Measurements from ENCODE around the gene NECTIN3.

Gene NECTIN3

GRCh38 chr3:111084911-111085310 is 13.3 kb downstream of the NECTIN3 start:
- no peak for DNase-seq

- no peak for DNase-seq
Observed at GRCh38 chr3:111087924-111088469, 16.4 kb downstream of the NECTIN3 start.

- DNase-seq = no peak
Observed at GRCh38 chr3:111096487-111097209, 25.0 kb downstream of the NECTIN3 start.

- no peak for DNase-seq
Observed at GRCh38 chr3:111103807-111104206, 32.2 kb downstream of the NECTIN3 start.

- no peak for DNase-seq
Observed at GRCh38 chr3:111106993-111107661, 35.5 kb downstream of the NECTIN3 start.

- DNase-seq = no peak
Observed at GRCh38 chr3:111107662-111108035, 36.0 kb downstream of the NECTIN3 start.

- DNase-seq = no peak
Observed at GRCh38 chr3:111112913-111113312, 41.3 kb downstream of the NECTIN3 start.

GRCh38 chr3:111128884-111129283 is 57.3 kb downstream of the NECTIN3 start:
- DNase-seq = no peak

GRCh38 chr3:111130827-111131226 is 59.2 kb downstream of the NECTIN3 start:
- DNase-seq = no peak

GRCh38 chr3:111134302-111134701 is 62.7 kb downstream of the NECTIN3 start:
- no peak for DNase-seq

GRCh38 chr3:111151438-111151837 is 79.8 kb downstream of the NECTIN3 start:
- no peak for DNase-seq

- DNase-seq = no peak
Observed at GRCh38 chr3:111152496-111152895, 80.9 kb downstream of the NECTIN3 start.

- DNase-seq = no peak
Observed at GRCh38 chr3:111156517-111156916, 84.9 kb downstream of the NECTIN3 start.

- DNase-seq = no peak
Observed at GRCh38 chr3:111159391-111159790, 87.8 kb downstream of the NECTIN3 start.

GRCh38 chr3:111164621-111165020 is 93.0 kb downstream of the NECTIN3 start:
- no peak for DNase-seq

- no peak for DNase-seq
Observed at GRCh38 chr3:111165411-111165810, 93.8 kb downstream of the NECTIN3 start.

GRCh38 chr3:111173328-111173900 is 101.8 kb downstream of the NECTIN3 start:
- peak; percentile 12 for DNase-seq

GRCh38 chr3:111173906-111174305 is 102.3 kb downstream of the NECTIN3 start:
- no peak for DNase-seq

GRCh38 chr3:111190518-111190917 is 118.9 kb downstream of the NECTIN3 start:
- DNase-seq = no peak

GRCh38 chr3:111193472-111193871 is 121.9 kb downstream of the NECTIN3 start:
- DNase-seq = no peak

- no peak for DNase-seq
Observed at GRCh38 chr3:111194048-111194447, 122.4 kb downstream of the NECTIN3 start.

GRCh38 chr3:111197485-111197884 is 125.9 kb downstream of the NECTIN3 start:
- no peak for DNase-seq

GRCh38 chr3:111200027-111200426 is 128.4 kb downstream of the NECTIN3 start:
- no peak for DNase-seq

All from NCI-H187 treated with DMSO at 0.1 percent for 48 hours (cell line).